ENCODE measurements around the gene LRRC8C. TPM values are rescaled to one million over a fixed set of nuclear protein-coding genes. Genes with fewer than 3 reads are reported as not detected.

The LRRC8C gene
- total RNA-seq, 3 donors from 2014 or later = 1.5 to 5.0 (median 3.0) TPM

- H3K9me3 ChIP-seq = no peaks in the 10 kb centered on the region
- no peaks in the 10 kb centered on the region for H3K4me1 ChIP-seq (ENCODE audit: low read depth)
- DNase-seq (no peak), ATAC-seq (no peak)
- no peak overlapping the region for H3K4me3 ChIP-seq
- no peaks in the 10 kb centered on the region for H3K36me3 ChIP-seq (ENCODE audit: low read depth)
- no peak for TF ChIP-seq CTCF (IDR thresholded peaks at IDR 0.05)
- intact Hi-C loops (cut with DNase I, micrococcal nuclease) = no loop called here
These were observed 11.3 kb downstream of the LRRC8C start for GRCh38 chr1:89644119-89644814.

- no peak for DNase-seq
- no peaks in the 10 kb centered on the region for H3K9me3 ChIP-seq
- intact Hi-C loops (cut with DNase I, micrococcal nuclease) = no loop called here
These were observed 13.3 kb downstream of the LRRC8C start for GRCh38 chr1:89646259-89646658.

GRCh38 chr1:89649783-89650182 is 16.9 kb downstream of the LRRC8C start:
- no peaks in the 10 kb centered on the region for H3K36me3 ChIP-seq (ENCODE audit: low read depth)
- no peak for ATAC-seq
- no peak for DNase-seq
- H3K9me3 ChIP-seq = no peaks in the 10 kb centered on the region
- H3K4me3 ChIP-seq = no peak overlapping the region
- TF ChIP-seq CTCF (IDR thresholded peaks at IDR 0.05) = no peak
- intact Hi-C loops (cut with DNase I, micrococcal nuclease) = no loop called here
- no peaks in the 10 kb centered on the region for H3K4me1 ChIP-seq (ENCODE audit: low read depth)

More at GRCh38 chr1:89646259-89646658, 13.3 kb downstream of the LRRC8C start:
- no peaks in the 10 kb centered on the region for H3K36me3 ChIP-seq (ENCODE audit: low read depth)
- no peak for ATAC-seq
- H3K4me1 ChIP-seq (ENCODE audit: low read depth) = no peaks in the 10 kb centered on the region
- TF ChIP-seq CTCF (IDR thresholded peaks at IDR 0.05) = no peak
- H3K4me3 ChIP-seq = no peak overlapping the region

- H3K4me3 ChIP-seq = no peak overlapping the region
- H3K9me3 ChIP-seq = no peaks in the 10 kb centered on the region
- no peak for ATAC-seq
- H3K36me3 ChIP-seq (ENCODE audit: low read depth) = no peaks in the 10 kb centered on the region
- TF ChIP-seq CTCF (IDR thresholded peaks at IDR 0.05) = no peak
- DNase-seq = no peak
- H3K4me1 ChIP-seq (ENCODE audit: low read depth) = no peaks in the 10 kb centered on the region
- intact Hi-C loops (cut with DNase I, micrococcal nuclease) = no loop called here
These were observed 19.5 kb downstream of the LRRC8C start for GRCh38 chr1:89652373-89652772.

- ATAC-seq (peak; percentile 47), DNase-seq (no peak)
- Histone ChIP-seq H3K4me1 (ENCODE audit: low read depth) (no peaks in the 10 kb centered on the region), H3K4me3 (no peak overlapping the region), H3K9me3 (no peaks in the 10 kb centered on the region), H3K36me3 (ENCODE audit: low read depth) (no peaks in the 10 kb centered on the region)
- intact Hi-C loops (cut with DNase I, micrococcal nuclease) = no loop called here
- no peak for TF ChIP-seq CTCF (IDR thresholded peaks at IDR 0.05)
These were observed 25.0 kb downstream of the LRRC8C start for GRCh38 chr1:89657886-89658285.
